HCT116 (cell line): ENCODE data around the gene TMEM239.
"Not testable (repeated sequence)": the region's sequence is repeated elsewhere in the genome, so short reads cannot be mapped to it uniquely, and the experiment has no call there.

Experiments
- POLR2A ChIP-seq: IDR thresholded peaks from 2 replicates; pipeline ENCODE4 v1.7.0; 2011; ENCODE audit warnings: borderline replicate concordance; ENCODE audit not compliant: insufficient read depth, insufficient read length; ENCODE audit errors: extremely low read depth
- REST ChIP-seq: IDR thresholded peaks from 2 replicates; pipeline ENCODE4 v1.6.1; 2012; ENCODE audit warnings: low read depth
- TF ChIP-seq, protein P1 (sequence below), 3 experiments: fragments of 200-600 bp in 1 of 3; sonication (generic) in 1 of 3; IDR thresholded peaks in 2 of 3; conservative IDR thresholded peaks in 1 of 3; 2 replicates each; pipeline ENCODE4 v1.5.1; 2012 to 2017; ENCODE audit warnings: low read depth in 2 of 3, low read length in 2 of 3, antibody characterized with exemption in 1 of 3, borderline replicate concordance in 1 of 3, control low read depth in 1 of 3, mild to moderate bottlenecking in 1 of 3, mixed read lengths in 1 of 3, mixed run types in 1 of 3, moderate library complexity in 1 of 3; ENCODE audit not compliant: insufficient read depth in 1 of 3

- TF ChIP-seq, protein P1, sequence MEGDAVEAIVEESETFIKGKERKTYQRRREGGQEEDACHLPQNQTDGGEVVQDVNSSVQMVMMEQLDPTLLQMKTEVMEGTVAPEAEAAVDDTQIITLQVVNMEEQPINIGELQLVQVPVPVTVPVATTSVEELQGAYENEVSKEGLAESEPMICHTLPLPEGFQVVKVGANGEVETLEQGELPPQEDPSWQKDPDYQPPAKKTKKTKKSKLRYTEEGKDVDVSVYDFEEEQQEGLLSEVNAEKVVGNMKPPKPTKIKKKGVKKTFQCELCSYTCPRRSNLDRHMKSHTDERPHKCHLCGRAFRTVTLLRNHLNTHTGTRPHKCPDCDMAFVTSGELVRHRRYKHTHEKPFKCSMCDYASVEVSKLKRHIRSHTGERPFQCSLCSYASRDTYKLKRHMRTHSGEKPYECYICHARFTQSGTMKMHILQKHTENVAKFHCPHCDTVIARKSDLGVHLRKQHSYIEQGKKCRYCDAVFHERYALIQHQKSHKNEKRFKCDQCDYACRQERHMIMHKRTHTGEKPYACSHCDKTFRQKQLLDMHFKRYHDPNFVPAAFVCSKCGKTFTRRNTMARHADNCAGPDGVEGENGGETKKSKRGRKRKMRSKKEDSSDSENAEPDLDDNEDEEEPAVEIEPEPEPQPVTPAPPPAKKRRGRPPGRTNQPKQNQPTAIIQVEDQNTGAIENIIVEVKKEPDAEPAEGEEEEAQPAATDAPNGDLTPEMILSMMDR (IDR thresholded peaks at IDR 0.05 in 2 of 3, conservative IDR thresholded peaks at IDR 0.05 in 1 of 3; ENCODE audit: borderline replicate concordance in 1 of 3, insufficient read depth in 1 of 3, low read depth in 2 of 3, low read length in 2 of 3): not testable (repeated sequence)
- not testable (repeated sequence) for TF ChIP-seq POLR2A, REST
These were observed 8.2 kb upstream of the TMEM239 start for GRCh38 chr20:2807929-2808328.
